ENCODE data around the gene LRRC49.

DNA sequence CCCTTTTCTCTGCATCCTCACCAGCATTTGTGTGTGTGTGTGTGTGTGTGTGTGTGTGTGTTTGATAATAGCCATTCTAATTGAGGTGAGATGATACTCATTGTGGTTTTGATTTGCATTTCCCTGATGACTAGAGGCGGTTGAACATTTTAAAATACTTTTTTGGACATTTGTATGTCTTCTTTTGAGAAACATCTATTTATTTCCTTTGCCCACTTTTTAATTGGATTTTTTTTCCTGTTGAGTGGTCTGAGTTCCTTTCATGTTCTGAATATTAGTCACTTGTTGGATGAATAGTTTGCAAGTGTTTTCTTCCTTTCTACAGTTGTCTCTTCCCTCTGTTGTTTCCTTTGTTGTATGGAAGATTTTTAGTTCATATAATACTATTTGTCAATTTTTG is 168.4 kb downstream of the LRRC49 start:
- TF ChIP-seq POLR2AphosphoS5 (IDR thresholded peaks at IDR 0.05; ENCODE audit: low read length) (no peak), BCLAF1 (IDR thresholded peaks at IDR 0.05) (no peak), EP300 (IDR thresholded peaks at IDR 0.05; ENCODE audit: borderline replicate concordance in 1 of 2, control insufficient read depth in 1 of 2, low read depth in 2 of 2, low read length in 2 of 2) (no peak), TCF12 (IDR thresholded peaks at IDR 0.05; ENCODE audit: low read depth, low read length) (no peak), MEF2A (IDR thresholded peaks at IDR 0.05; ENCODE audit: insufficient read depth, low read depth, low read length) (no peak), FOXM1 (IDR thresholded peaks at IDR 0.05; ENCODE audit: low read depth, low read length) (no peak), HCFC1 (IDR thresholded peaks at IDR 0.05; ENCODE audit: low read length) (no peak), EZH2 (IDR thresholded peaks at IDR 0.05; ENCODE audit: borderline replicate concordance, control insufficient read depth, low read depth, low read length) (no peak), HDGF (IDR thresholded peaks at IDR 0.05) (no peak), SP1 (IDR thresholded peaks at IDR 0.05; ENCODE audit: low read depth, low read length) (no peak)
- TF ChIP-seq, protein P1, sequence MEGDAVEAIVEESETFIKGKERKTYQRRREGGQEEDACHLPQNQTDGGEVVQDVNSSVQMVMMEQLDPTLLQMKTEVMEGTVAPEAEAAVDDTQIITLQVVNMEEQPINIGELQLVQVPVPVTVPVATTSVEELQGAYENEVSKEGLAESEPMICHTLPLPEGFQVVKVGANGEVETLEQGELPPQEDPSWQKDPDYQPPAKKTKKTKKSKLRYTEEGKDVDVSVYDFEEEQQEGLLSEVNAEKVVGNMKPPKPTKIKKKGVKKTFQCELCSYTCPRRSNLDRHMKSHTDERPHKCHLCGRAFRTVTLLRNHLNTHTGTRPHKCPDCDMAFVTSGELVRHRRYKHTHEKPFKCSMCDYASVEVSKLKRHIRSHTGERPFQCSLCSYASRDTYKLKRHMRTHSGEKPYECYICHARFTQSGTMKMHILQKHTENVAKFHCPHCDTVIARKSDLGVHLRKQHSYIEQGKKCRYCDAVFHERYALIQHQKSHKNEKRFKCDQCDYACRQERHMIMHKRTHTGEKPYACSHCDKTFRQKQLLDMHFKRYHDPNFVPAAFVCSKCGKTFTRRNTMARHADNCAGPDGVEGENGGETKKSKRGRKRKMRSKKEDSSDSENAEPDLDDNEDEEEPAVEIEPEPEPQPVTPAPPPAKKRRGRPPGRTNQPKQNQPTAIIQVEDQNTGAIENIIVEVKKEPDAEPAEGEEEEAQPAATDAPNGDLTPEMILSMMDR (IDR thresholded peaks at IDR 0.05 in 2 of 3, conservative IDR thresholded peaks at IDR 0.05 in 1 of 3; ENCODE audit: control insufficient read depth in 2 of 3, extremely low read depth in 1 of 3, insufficient read depth in 1 of 3, low read depth in 3 of 3, low read length in 3 of 3): no peak
- TF ChIP-seq, protein P2, sequence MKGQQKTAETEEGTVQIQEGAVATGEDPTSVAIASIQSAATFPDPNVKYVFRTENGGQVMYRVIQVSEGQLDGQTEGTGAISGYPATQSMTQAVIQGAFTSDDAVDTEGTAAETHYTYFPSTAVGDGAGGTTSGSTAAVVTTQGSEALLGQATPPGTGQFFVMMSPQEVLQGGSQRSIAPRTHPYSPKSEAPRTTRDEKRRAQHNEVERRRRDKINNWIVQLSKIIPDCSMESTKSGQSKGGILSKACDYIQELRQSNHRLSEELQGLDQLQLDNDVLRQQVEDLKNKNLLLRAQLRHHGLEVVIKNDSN (IDR thresholded peaks at IDR 0.05; ENCODE audit: borderline replicate concordance, extremely low read length, insufficient read depth, low read depth, low read length): no peak

Measured in GM12878 (cell line).